Measurements from ENCODE around the gene MRM2. TPM values are rescaled to one million over a fixed set of nuclear protein-coding genes. Genes with fewer than 3 reads are reported as not detected.

The MRM2 gene
- total RNA-seq, 1 experiment from 2014 or later: 38.9 TPM

DNA sequence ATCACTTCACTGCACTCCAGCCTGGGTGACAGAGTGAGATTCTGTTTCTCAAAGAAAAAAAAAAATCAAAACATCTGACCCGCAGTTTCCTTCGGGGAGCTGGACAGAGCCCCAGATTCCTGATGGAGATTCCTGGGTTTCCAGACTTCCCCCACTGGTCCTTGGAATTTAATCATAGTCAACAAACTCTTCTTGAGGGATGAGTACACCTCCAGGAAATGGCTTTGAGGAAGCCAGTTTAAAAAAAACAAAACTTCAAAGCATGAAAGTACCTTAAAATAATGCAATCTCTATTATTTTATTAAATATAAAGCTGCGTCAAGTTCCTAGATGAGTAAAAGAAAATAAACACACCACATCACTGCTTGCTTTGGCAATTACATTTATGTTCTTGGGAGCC, 8.1 kb downstream of the MRM2 start (continued):
- TF ChIP-seq ZNF425 (CRISPR knock-in tag; conservative IDR thresholded peaks at IDR 0.05): no peak
- TF ChIP-seq, protein P1, sequence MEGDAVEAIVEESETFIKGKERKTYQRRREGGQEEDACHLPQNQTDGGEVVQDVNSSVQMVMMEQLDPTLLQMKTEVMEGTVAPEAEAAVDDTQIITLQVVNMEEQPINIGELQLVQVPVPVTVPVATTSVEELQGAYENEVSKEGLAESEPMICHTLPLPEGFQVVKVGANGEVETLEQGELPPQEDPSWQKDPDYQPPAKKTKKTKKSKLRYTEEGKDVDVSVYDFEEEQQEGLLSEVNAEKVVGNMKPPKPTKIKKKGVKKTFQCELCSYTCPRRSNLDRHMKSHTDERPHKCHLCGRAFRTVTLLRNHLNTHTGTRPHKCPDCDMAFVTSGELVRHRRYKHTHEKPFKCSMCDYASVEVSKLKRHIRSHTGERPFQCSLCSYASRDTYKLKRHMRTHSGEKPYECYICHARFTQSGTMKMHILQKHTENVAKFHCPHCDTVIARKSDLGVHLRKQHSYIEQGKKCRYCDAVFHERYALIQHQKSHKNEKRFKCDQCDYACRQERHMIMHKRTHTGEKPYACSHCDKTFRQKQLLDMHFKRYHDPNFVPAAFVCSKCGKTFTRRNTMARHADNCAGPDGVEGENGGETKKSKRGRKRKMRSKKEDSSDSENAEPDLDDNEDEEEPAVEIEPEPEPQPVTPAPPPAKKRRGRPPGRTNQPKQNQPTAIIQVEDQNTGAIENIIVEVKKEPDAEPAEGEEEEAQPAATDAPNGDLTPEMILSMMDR (IDR thresholded peaks at IDR 0.05): no peak

DNA sequence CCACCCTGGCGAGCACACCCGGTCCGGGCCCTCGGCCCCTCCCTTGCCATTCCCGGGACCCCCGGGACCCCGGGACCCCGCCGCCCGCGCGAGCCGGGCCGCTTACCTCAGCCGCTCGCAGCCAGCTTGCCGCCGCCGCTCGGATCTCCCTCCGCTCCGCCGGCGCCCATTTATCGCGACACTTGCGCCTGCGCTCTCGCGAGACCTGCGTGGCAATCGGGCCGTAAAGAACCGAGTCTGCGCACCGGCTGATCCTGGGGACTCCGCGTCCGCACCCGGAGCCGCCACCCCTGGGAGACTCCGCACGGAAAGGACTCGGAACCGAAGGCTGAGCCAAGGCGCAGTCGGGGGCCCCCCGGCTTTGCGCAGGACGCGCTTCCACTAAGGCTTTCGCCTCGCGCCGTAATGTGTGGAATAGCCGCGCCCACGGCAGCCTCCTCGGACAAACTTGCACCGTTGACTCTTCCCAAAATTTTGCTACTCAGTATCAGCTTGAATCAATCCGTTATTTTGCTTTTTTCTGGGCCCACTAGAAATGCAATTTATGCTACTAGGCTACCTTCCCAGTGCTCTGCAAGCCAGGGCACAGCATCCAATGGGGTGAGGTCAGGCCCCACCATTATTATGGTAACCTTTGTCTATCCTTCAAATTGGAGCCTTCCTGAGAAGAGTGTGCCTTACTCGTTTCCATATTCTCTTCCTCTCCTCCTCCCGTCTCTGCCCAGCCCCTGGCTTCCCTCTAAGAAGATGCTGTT, 9.1 kb downstream of the MRM2 start, which contains the start of gene MAD1L1:
TSS of gene MAD1L1 (minus strand) at position 180 of the 755 bp plus-strand sequence. CDS start 2,812 bp downstream, outside the sequence.
- peak; percentile 82 for ATAC-seq
- peak within 1 kb of the TSS; percentile 96 for H3K4me3 Mint-ChIP-seq
- CTCF ChIA-PET: interaction anchor here (0.6 to 2.6 kb wide), 5 partner anchors 9 to 115 kb away, joined by 3 to 10 read pairs (median 4); partner anchors contain the start of genes MRM2 and NUDT1
- POLR2A ChIA-PET: interaction anchor here (0.6 to 2.0 kb wide), 3 partner anchors 9 to 192 kb away, joined by 3 to 8 read pairs (median 3); partner anchors contain the start of genes MRM2 and NUDT1
- H3K9me3 Mint-ChIP-seq: no peaks in the 10 kb centered on the region
- peak; percentile 91 for DNase-seq (ENCODE audit: low spot score)
- H3K27me3 Mint-ChIP-seq (ENCODE audit: low read depth): no peaks in the 10 kb centered on the region
- peak within 1 kb of the TSS; percentile 98 for H3K27ac Mint-ChIP-seq
- peaks cover 38% of the 10 kb centered on the region for H3K36me3 Mint-ChIP-seq
- H3K4me1 Mint-ChIP-seq: peaks cover 13% of the 10 kb centered on the region
- TF ChIP-seq ZNF671 (CRISPR knock-in tag; IDR thresholded peaks at IDR 0.05): no peak
- TF ChIP-seq NFATC4 (CRISPR knock-in tag; IDR thresholded peaks at IDR 0.05): 0 out of 2 replicates have a peak, but pooled peaks have one; percentile 27
- TF ChIP-seq HMGXB4 (CRISPR knock-in tag; IDR thresholded peaks at IDR 0.05): peak; percentile 77; the same call in 1 of the 2 replicates
- peak; percentile 68; the same call in 1 of the 2 replicates for TF ChIP-seq ZNF416 (CRISPR knock-in tag; IDR thresholded peaks at IDR 0.05)
- TF ChIP-seq MYBL2 (CRISPR knock-in tag; IDR thresholded peaks at IDR 0.05): no peak; the same call in 1 of the 2 replicates
- TF ChIP-seq ATF3 (CRISPR knock-in tag; conservative IDR thresholded peaks at IDR 0.05): no peak
- TF ChIP-seq ZNF512 (CRISPR knock-in tag; IDR thresholded peaks at IDR 0.05; ENCODE audit: borderline replicate concordance): no peak
- peak; percentile 89 for TF ChIP-seq ZNF423 (CRISPR knock-in tag; IDR thresholded peaks at IDR 0.05)
- TF ChIP-seq GRHL2 (CRISPR knock-in tag; IDR thresholded peaks at IDR 0.05; ENCODE audit: insufficient replicate concordance, severe bottlenecking): no peak
- TF ChIP-seq IRF2 (CRISPR knock-in tag; IDR thresholded peaks at IDR 0.05; ENCODE audit: borderline replicate concordance, low read depth): no peak
- TF ChIP-seq, protein P2, sequence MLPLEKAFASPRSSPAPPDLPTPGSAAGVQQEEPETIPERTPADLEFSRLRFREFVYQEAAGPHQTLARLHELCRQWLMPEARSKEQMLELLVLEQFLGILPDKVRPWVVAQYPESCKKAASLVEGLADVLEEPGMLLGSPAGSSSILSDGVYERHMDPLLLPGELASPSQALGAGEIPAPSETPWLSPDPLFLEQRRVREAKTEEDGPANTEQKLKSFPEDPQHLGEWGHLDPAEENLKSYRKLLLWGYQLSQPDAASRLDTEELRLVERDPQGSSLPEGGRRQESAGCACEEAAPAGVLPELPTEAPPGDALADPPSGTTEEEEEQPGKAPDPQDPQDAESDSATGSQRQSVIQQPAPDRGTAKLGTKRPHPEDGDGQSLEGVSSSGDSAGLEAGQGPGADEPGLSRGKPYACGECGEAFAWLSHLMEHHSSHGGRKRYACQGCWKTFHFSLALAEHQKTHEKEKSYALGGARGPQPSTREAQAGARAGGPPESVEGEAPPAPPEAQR (CRISPR knock-in tag; IDR thresholded peaks at IDR 0.05): no peak
- TF ChIP-seq NFE2L1 (CRISPR knock-in tag; IDR thresholded peaks at IDR 0.05): no peak
- TF ChIP-seq ELF4 (CRISPR knock-in tag; IDR thresholded peaks at IDR 0.05; ENCODE audit: low read depth): no peak
- TF ChIP-seq CBFB (CRISPR knock-in tag; IDR thresholded peaks at IDR 0.05; ENCODE audit: low read depth): no peak
- no peak for TF ChIP-seq ATF6 (CRISPR knock-in tag; IDR thresholded peaks at IDR 0.05)
- TF ChIP-seq PREB (CRISPR knock-in tag; IDR thresholded peaks at IDR 0.05; ENCODE audit: borderline replicate concordance): no peak
- TF ChIP-seq ETV6 (CRISPR knock-in tag; IDR thresholded peaks at IDR 0.05): no peak
- no peak for TF ChIP-seq IRF1 (CRISPR knock-in tag; IDR thresholded peaks at IDR 0.05)
- TF ChIP-seq JUN (CRISPR knock-in tag; IDR thresholded peaks at IDR 0.05): no peak
- no peak for TF ChIP-seq TP53 (CRISPR knock-in tag; IDR thresholded peaks at IDR 0.05)

Measured in WTC11 (cell line).